DOHH2 (cell line): Measurements from ENCODE around the gene SCLY.

Experiments
- EZH2phosphoT487 ChIP-seq: fragments of 200-600 bp; sonication (generic); IDR thresholded peaks from 2 replicates; pipeline ENCODE4 v1.6.1; 2017; ENCODE audit warnings: borderline replicate concordance, mild to moderate bottlenecking, antibody characterized with exemption, low read length, moderate library complexity, mixed read lengths
- TF ChIP-seq, protein P1 (sequence below): fragments of 200-600 bp; sonication (generic); IDR thresholded peaks from one replicate; pipeline ENCODE4 v1.5.1; 2014; ENCODE audit warnings: antibody characterized with exemption, mild to moderate bottlenecking, low read depth, low read length; ENCODE audit not compliant: poor library complexity, severe bottlenecking

DNA sequence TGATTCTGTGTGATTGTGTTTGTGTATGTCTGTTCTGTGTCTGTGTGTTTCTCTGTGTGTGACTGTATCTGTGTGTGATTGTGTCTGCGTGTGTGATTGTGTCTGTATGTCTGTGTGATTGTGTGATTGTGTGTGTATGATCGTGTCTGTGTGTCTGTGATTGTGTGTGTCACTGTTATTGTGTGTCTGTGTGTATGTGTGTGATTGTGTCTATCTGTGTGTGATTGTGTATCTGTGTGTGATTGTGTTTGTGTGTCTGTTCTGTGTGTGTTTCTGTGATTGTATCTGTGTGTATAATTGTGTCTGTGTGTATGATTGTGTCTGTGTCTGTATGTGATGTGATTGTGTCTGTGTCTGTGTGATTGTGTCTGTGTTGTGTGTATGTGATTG is 66.0 kb downstream of the SCLY start:
- TF ChIP-seq, protein P1, sequence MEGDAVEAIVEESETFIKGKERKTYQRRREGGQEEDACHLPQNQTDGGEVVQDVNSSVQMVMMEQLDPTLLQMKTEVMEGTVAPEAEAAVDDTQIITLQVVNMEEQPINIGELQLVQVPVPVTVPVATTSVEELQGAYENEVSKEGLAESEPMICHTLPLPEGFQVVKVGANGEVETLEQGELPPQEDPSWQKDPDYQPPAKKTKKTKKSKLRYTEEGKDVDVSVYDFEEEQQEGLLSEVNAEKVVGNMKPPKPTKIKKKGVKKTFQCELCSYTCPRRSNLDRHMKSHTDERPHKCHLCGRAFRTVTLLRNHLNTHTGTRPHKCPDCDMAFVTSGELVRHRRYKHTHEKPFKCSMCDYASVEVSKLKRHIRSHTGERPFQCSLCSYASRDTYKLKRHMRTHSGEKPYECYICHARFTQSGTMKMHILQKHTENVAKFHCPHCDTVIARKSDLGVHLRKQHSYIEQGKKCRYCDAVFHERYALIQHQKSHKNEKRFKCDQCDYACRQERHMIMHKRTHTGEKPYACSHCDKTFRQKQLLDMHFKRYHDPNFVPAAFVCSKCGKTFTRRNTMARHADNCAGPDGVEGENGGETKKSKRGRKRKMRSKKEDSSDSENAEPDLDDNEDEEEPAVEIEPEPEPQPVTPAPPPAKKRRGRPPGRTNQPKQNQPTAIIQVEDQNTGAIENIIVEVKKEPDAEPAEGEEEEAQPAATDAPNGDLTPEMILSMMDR: no peak
- no peak for TF ChIP-seq EZH2phosphoT487
